ENCODE results near the gene IRGC. TPM values are rescaled to one million over a fixed set of nuclear protein-coding genes. Genes with fewer than 3 reads are reported as not detected.

The IRGC gene
- total and polyA plus RNA-seq, 11 donors = not detected

- peak; percentile 91 to 95 (median 92) for ATAC-seq
- intact Hi-C loops (cut with DNase I) = loop anchor here in 3 of 10 donors (1.0 to 10.0 kb wide), 7 partner anchors 32 to 135 kb away; partner anchors contain the start of genes ZNF575 (in 3 of the 3), IRGQ (in 1 of the 3), SMG9 (in 1 of the 3) and ZNF428 (in 1 of the 3)
- TF ChIP-seq POLR2A (IDR thresholded peaks at IDR 0.05) (peak in 1 of 2 donors; percentile 88), CTCF (IDR thresholded peaks at IDR 0.05) (no peak)
- H3K27ac ChIP-seq = peak overlapping the region; percentile 78 to 94 (median 92)
- no peaks in the 10 kb centered on the region for H3K9me3 ChIP-seq
- H3K36me3 ChIP-seq = peaks cover 0 to 34% (median 8%) of the 10 kb centered on the region in 9 donors
- H3K4me3 ChIP-seq = peak overlapping the region; percentile 53 to 83 (median 66)
- H3K27me3 ChIP-seq = no peaks in the 10 kb centered on the region
- 0 to 1% (median 1%) methylated on average over 44 of the region's 44 CpGs for WGBS, 4 donors
- H3K4me1 ChIP-seq = peaks cover 0 to 75% (median 18%) of the 10 kb centered on the region in 12 donors
- DNase-seq = peak; percentile 98 to 99 (median 99)
Measured at GRCh38 chr19:43668406-43669109, 47.3 kb upstream of the IRGC start.

- H3K4me1 ChIP-seq = peaks cover 0 to 62% (median 18%) of the 10 kb centered on the region in 12 donors
- no peak overlapping the region for H3K4me3 ChIP-seq
- DNase-seq = no peak
- peaks cover 0 to 4% (median 0%) of the 10 kb centered on the region in 9 donors for H3K36me3 ChIP-seq
- TF ChIP-seq CTCF (IDR thresholded peaks at IDR 0.05) = no peak
- no peak for TF ChIP-seq POLR2A (IDR thresholded peaks at IDR 0.05)
- WGBS, 4 donors = 41 to 57% (median 50%) methylated on average over 5 to 6 of the region's 6 CpGs
- intact Hi-C loops (cut with DNase I) = loop anchor here in 1 of 10 donors (10.0 kb wide), 1 partner anchor 113 kb away; the partner anchor contains the start of gene KCNN4
- H3K27ac ChIP-seq = no peak overlapping the region
- no peaks in the 10 kb centered on the region for H3K9me3 ChIP-seq
- H3K27me3 ChIP-seq = no peaks in the 10 kb centered on the region
- no peak for ATAC-seq
Measured at GRCh38 chr19:43672061-43672679, 43.7 kb upstream of the IRGC start.

GRCh38 chr19:43673637-43674036, 42.2 kb upstream of the IRGC start:
- ATAC-seq (no peak), DNase-seq (no peak)
- intact Hi-C loops (cut with DNase I) = loop anchor here in 1 of 10 donors (10.0 kb wide), 1 partner anchor 111 kb away; the partner anchor contains the start of gene KCNN4
- TF ChIP-seq CTCF (IDR thresholded peaks at IDR 0.05) (no peak), POLR2A (IDR thresholded peaks at IDR 0.05) (no peak)
- WGBS, 4 donors = 53 to 66% (median 57%) methylated on average over 3 of the region's 3 CpGs
- H3K9me3 ChIP-seq = no peaks in the 10 kb centered on the region
- H3K27me3 ChIP-seq = no peaks in the 10 kb centered on the region
- H3K36me3 ChIP-seq = no peaks in the 10 kb centered on the region
- H3K4me1 ChIP-seq = peaks cover 0 to 54% (median 13%) of the 10 kb centered on the region in 12 donors
- no peak overlapping the region for H3K4me3 ChIP-seq
- peak overlapping the region in 2 of 12 donors; percentile 62 to 93 for H3K27ac ChIP-seq

- H3K9me3 ChIP-seq = no peaks in the 10 kb centered on the region
- H3K27ac ChIP-seq = peak overlapping the region in 4 of 12 donors; percentile 34 to 93 (median 50)
- intact Hi-C loops (cut with DNase I) = loop anchor here in 1 of 10 donors (10.0 kb wide), 1 partner anchor 111 kb away; the partner anchor contains the start of gene KCNN4
- no peak for TF ChIP-seq POLR2A (IDR thresholded peaks at IDR 0.05)
- TF ChIP-seq CTCF (IDR thresholded peaks at IDR 0.05) = no peak
- DNase-seq = peak in 2 of 5 donors; percentile 31 to 49
- H3K4me3 ChIP-seq = no peak overlapping the region
- H3K27me3 ChIP-seq = no peaks in the 10 kb centered on the region
- peak in 1 of 4 donors; percentile 33 for ATAC-seq
- 81 to 88% (median 83%) methylated on average over 8 of the region's 8 CpGs for WGBS, 4 donors
- H3K36me3 ChIP-seq = no peaks in the 10 kb centered on the region
- H3K4me1 ChIP-seq = peaks cover 0 to 52% (median 11%) of the 10 kb centered on the region in 12 donors
Measured at GRCh38 chr19:43674183-43674582, 41.7 kb upstream of the IRGC start.

All from heart left ventricle (tissue), 16 donors.